Measurements from ENCODE around the gene EPS8L1. TPM values are rescaled to one million over a fixed set of nuclear protein-coding genes. Genes with fewer than 3 reads are reported as not detected.

EPS8L1 gene
- polyA plus RNA-seq, 1 experiment, result 4.4 TPM

DNA sequence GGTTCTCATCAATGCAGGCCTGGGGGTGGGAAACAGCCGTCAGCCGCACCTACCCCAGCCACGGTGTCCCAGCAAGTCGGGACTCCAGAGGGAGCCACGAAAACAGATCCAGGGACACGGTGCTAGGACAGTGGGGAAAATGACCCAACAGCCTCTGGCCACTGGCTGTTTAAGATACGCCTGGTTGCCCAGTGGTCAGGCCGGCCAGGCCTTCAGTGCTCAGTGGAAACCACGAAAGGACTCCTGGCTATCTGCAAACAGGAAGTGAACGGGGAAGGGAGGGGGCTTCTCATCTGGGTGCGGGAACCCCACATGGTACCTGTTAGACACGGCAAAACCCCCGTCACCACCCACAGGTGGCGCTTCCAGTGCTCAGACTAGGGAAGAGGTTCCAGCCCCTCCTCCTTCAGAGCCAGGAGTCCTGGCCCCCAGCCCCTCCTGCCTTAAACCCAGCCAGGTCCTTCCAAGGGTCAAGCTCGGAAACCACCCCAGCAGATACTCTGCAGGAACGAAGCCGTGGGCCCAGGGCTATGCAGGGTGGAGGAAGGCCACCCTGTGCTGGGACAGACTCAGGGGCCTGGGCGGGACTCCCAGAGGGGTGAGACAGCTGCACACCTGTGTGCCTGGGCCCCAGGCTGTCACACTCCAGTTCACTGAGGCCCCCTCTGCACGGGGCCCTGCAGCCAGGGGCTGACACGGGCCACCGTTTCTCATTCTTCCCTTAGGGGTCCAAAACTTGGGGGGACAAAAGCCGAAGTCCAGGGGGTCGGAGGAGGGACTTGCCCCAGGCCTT is 37.3 kb downstream of the EPS8L1 start:
- CTCF ChIA-PET, result interaction anchor here (0.8 to 1.5 kb wide), 3 partner anchors 24 to 28 kb away, joined by 3 to 10 read pairs (median 4); no protein-coding TSS in a partner anchor
- peaks cover 6% of the 10 kb centered on the region for H3K36me3 ChIP-seq (ENCODE audit: control insufficient read depth, insufficient read depth, low read length)
- POLR2A ChIA-PET, result no interaction called here
- DNase-seq (ENCODE audit: low read depth), result no peak
- no peaks in the 10 kb centered on the region for H3K27me3 ChIP-seq (ENCODE audit: control insufficient read depth, insufficient read depth, low read length)
- H3K4me3 ChIP-seq (ENCODE audit: low read depth, low read length), result no peak overlapping the region
- 0 out of 2 replicates have a peak, but pooled peaks have one; percentile 4 for TF ChIP-seq CTCF (IDR thresholded peaks at IDR 0.05; ENCODE audit: insufficient read depth, low read depth, low read length)

GRCh38 chr19:55113570-55114039 is 37.9 kb downstream of the EPS8L1 start:
- DNase-seq (ENCODE audit: low read depth), result peak; percentile 90
- ChIA-PET POLR2A (no interaction called here), CTCF (interaction anchor here (0.8 to 1.3 kb wide), 2 partner anchors 25 to 29 kb away, joined by 4 to 10 read pairs; no protein-coding TSS in a partner anchor)
- Histone ChIP-seq H3K36me3 (ENCODE audit: control insufficient read depth, insufficient read depth, low read length) (peaks cover 6% of the 10 kb centered on the region), H3K27me3 (ENCODE audit: control insufficient read depth, insufficient read depth, low read length) (no peaks in the 10 kb centered on the region), H3K4me3 (ENCODE audit: low read depth, low read length) (no peak overlapping the region)
- TF ChIP-seq CTCF (IDR thresholded peaks at IDR 0.05; ENCODE audit: insufficient read depth, low read depth, low read length), result no peak

- TF ChIP-seq CTCF (IDR thresholded peaks at IDR 0.05; ENCODE audit: insufficient read depth, low read depth, low read length), result no peak
- DNase-seq (ENCODE audit: low read depth), result no peak
- ChIA-PET CTCF (no interaction called here), POLR2A (no interaction called here)
- H3K36me3 ChIP-seq (ENCODE audit: control insufficient read depth, insufficient read depth, low read length), result peaks cover 4% of the 10 kb centered on the region
- H3K4me3 ChIP-seq (ENCODE audit: low read depth, low read length), result no peak overlapping the region
- no peaks in the 10 kb centered on the region for H3K27me3 ChIP-seq (ENCODE audit: control insufficient read depth, insufficient read depth, low read length)
Measured at GRCh38 chr19:55114566-55115145, 39.0 kb downstream of the EPS8L1 start.

DNA sequence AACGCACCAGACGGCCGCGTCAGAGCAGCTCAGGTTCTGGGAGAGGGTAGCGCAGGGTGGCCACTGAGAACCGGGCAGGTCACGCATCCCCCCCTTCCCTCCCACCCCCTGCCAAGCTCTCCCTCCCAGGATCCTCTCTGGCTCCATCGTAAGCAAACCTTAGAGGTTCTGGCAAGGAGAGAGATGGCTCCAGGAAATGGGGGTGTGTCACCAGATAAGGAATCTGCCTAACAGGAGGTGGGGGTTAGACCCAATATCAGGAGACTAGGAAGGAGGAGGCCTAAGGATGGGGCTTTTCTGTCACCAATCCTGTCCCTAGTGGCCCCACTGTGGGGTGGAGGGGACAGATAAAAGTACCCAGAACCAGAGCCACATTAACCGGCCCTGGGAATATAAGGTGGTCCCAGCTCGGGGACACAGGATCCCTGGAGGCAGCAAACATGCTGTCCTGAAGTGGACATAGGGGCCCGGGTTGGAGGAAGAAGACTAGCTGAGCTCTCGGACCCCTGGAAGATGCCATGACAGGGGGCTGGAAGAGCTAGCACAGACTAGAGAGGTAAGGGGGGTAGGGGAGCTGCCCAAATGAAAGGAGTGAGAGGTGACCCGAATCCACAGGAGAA is 39.9 kb downstream of the EPS8L1 start:
- ChIA-PET POLR2A (no interaction called here), CTCF (interaction anchor here (0.7 kb wide), 1 partner anchor 26 kb away, joined by 3 read pairs; no protein-coding TSS in a partner anchor)
- no peaks in the 10 kb centered on the region for H3K27me3 ChIP-seq (ENCODE audit: control insufficient read depth, insufficient read depth, low read length)
- no peak for TF ChIP-seq CTCF (IDR thresholded peaks at IDR 0.05; ENCODE audit: insufficient read depth, low read depth, low read length)
- DNase-seq (ENCODE audit: low read depth), result no peak
- H3K4me3 ChIP-seq (ENCODE audit: low read depth, low read length), result peak overlapping the region; percentile 97
- peaks cover 4% of the 10 kb centered on the region for H3K36me3 ChIP-seq (ENCODE audit: control insufficient read depth, insufficient read depth, low read length)

All from BJ (cell line).